HCT116 (cell line): ENCODE measurements around the gene ALAS2. TPM values are rescaled to one million over a fixed set of nuclear protein-coding genes. Genes with fewer than 3 reads are reported as not detected.

Experiments used
- ATAC-seq: fragments of 200-7000 bp; cut with Tn5 transposase; 2 replicates; pipeline ENCODE4 v1.9.1; 2020; ENCODE audit warnings: mild to moderate bottlenecking, moderate library complexity
- BruUV-seq: library from RNA; stranded (reverse); fragments of 400-500 nt; replicated peaks from 2 replicates; lab custom pipeline; 2021; lab: Mats Ljungman, UMichigan
- CTCF ChIA-PET: fragments of 300-600 bp; sonication (Branson Sonifier 250); formaldehyde crosslinking; loops from one replicate; lab custom pipeline; 2021; ENCODE audit warnings: antibody characterized with exemption; lab: Charles Lee
- POLR2A ChIA-PET: fragments of 300-600, 350-600 bp; sonication (Branson Sonifier 250); formaldehyde crosslinking; loops from one replicate; lab custom pipeline; 2021; ENCODE audit warnings: antibody characterized with exemption; lab: Charles Lee
- RAD21 ChIA-PET, 2 experiments: fragments of 300-600 bp; sonication (Branson Sonifier 250); formaldehyde crosslinking; loops; one replicate each; lab custom pipeline; 2023; ENCODE audit warnings: low total read pairs in 2 of 2; ENCODE audit not compliant: uncharacterized antibody in 2 of 2, unreplicated experiment in 2 of 2, low non-redundant PET in 1 of 2; lab: Charles Lee
- DNase-seq: peaks from one replicate; pipeline ENCODE4 v3.0.0-alpha.2; 2010; ENCODE audit warnings: low read depth, low spot score
- H2AFZ ChIP-seq: fragments of 200-600 bp; shearing (Covaris generic), sonication (generic); 2 replicates; pipeline ENCODE4 v1.6.1; 2017; ENCODE audit warnings: low read depth, mixed run types, mixed read lengths, antibody characterized with exemption, low read length; ENCODE audit not compliant: poor library complexity, severe bottlenecking
- H3K27ac ChIP-seq: 2 replicates; pipeline ENCODE4 v1.5.1; 2012; ENCODE audit warnings: low read depth, low read length
- H3K27me3 ChIP-seq: fragments of 200-600 bp; sonication (generic); 2 replicates; pipeline ENCODE4 v1.6.1; 2016; ENCODE audit warnings: mixed run types, low read length, mixed read lengths; ENCODE audit not compliant: insufficient read depth
- H3K36me3 ChIP-seq, 2 experiments: fragments of 200-500 bp in 1 of 2; fragments of 200-600 bp in 1 of 2; sonication (Bioruptor generic) in 1 of 2; sonication (generic) in 1 of 2; 2 replicates each; pipeline versions ENCODE4 v1.5.1 to v1.6.1; 2014 to 2016; ENCODE audit warnings: low read length in 2 of 2, inconsistent platforms in 1 of 2, mixed read lengths in 1 of 2, mixed run types in 1 of 2; ENCODE audit not compliant: insufficient read depth in 2 of 2, control insufficient read depth in 1 of 2
- H3K4me1 ChIP-seq, 2 experiments: fragments of 200-600 bp in 1 of 2; sonication (generic) in 1 of 2; 2 replicates each; pipeline versions ENCODE4 v1.5.1 to v1.6.1; 2012 to 2017; ENCODE audit warnings: low read length in 2 of 2, inconsistent platforms in 1 of 2, mild to moderate bottlenecking in 1 of 2, mixed read lengths in 1 of 2, mixed run types in 1 of 2, moderate library complexity in 1 of 2; ENCODE audit not compliant: insufficient read depth in 2 of 2, control insufficient read depth in 1 of 2
- H3K4me2 ChIP-seq: fragments of 200-600 bp; sonication (generic); 2 replicates; pipeline ENCODE4 v1.6.1; 2017; ENCODE audit warnings: mixed run types, low read length, mixed read lengths
- H3K4me3 ChIP-seq, 2 experiments: fragments of 200-600 bp in 1 of 2; sonication (generic) in 1 of 2; replicated peaks in 1 of 2; 2 replicates each; pipeline ENCODE4 v1.5.1; 2011 to 2016; ENCODE audit warnings: low read length in 2 of 2, control low read depth in 1 of 2, low read depth in 1 of 2, mild to moderate bottlenecking in 1 of 2, mixed read lengths in 1 of 2, mixed run types in 1 of 2
- H3K79me2 ChIP-seq: fragments of 200-600 bp; sonication (generic); 2 replicates; pipeline ENCODE4 v1.6.1; 2017; ENCODE audit warnings: mild to moderate bottlenecking, mixed run types, low read length, moderate library complexity, mixed read lengths; ENCODE audit not compliant: insufficient read depth
- H3K9ac ChIP-seq: fragments of 200-600 bp; sonication (generic); 2 replicates; pipeline ENCODE4 v1.6.1; 2016; ENCODE audit warnings: low read length, mixed read lengths
- H3K9me2 ChIP-seq: fragments of 200-600 bp; sonication (generic), shearing (Covaris generic); 2 replicates; pipeline ENCODE4 v1.6.1; 2017; ENCODE audit warnings: mixed run types, mild to moderate bottlenecking, moderate library complexity; ENCODE audit not compliant: insufficient read depth
- H3K9me3 ChIP-seq, 2 experiments: fragments of 200-500 bp in 1 of 2; fragments of 200-600 bp in 1 of 2; sonication (Bioruptor generic) in 1 of 2; sonication (generic) in 1 of 2; 2 replicates each; pipeline ENCODE4 v1.6.1; 2014 to 2017; ENCODE audit warnings: low read length in 2 of 2, mixed read lengths in 2 of 2, inconsistent platforms in 1 of 2, low read depth in 1 of 2, mild to moderate bottlenecking in 1 of 2, mixed run types in 1 of 2, moderate library complexity in 1 of 2; ENCODE audit not compliant: control insufficient read depth in 1 of 2, insufficient read depth in 1 of 2
- H4K20me1 ChIP-seq: fragments of 200-600 bp; sonication (generic), shearing (Covaris generic); 2 replicates; pipeline ENCODE4 v1.6.1; 2017; ENCODE audit warnings: mixed run types, mild to moderate bottlenecking, moderate library complexity; ENCODE audit not compliant: insufficient read depth
- CBX3 ChIP-seq: IDR thresholded peaks from 2 replicates; pipeline ENCODE4 v1.6.1; 2012; ENCODE audit warnings: low read depth
- EGR1 ChIP-seq: IDR thresholded peaks from 2 replicates; pipeline ENCODE4 v1.6.1; 2012; ENCODE audit warnings: low read depth
- ELF1 ChIP-seq: IDR thresholded peaks from 2 replicates; pipeline ENCODE4 v1.6.1; 2012; ENCODE audit warnings: low read depth, borderline replicate concordance
- EZH2phosphoT487 ChIP-seq: fragments of 200-600 bp; IDR thresholded peaks from 2 replicates; pipeline ENCODE4 v1.6.1; 2018; ENCODE audit warnings: antibody characterized with exemption, borderline replicate concordance
- FOSL1 ChIP-seq: IDR thresholded peaks from 2 replicates; pipeline ENCODE4 v1.6.1; 2012; ENCODE audit warnings: low read depth
- JUND ChIP-seq: IDR thresholded peaks from 2 replicates; pipeline ENCODE4 v1.6.1; 2012
- POLR2A ChIP-seq: IDR thresholded peaks from 2 replicates; pipeline ENCODE4 v1.7.0; 2011; ENCODE audit warnings: borderline replicate concordance; ENCODE audit not compliant: insufficient read depth, insufficient read length; ENCODE audit errors: extremely low read depth
- POLR2AphosphoS5 ChIP-seq: IDR thresholded peaks from 2 replicates; pipeline ENCODE4 v1.6.1; 2011; ENCODE audit warnings: mild to moderate bottlenecking, low read depth, low read length, moderate library complexity
- RAD21 ChIP-seq: IDR thresholded peaks from 2 replicates; pipeline ENCODE4 v1.6.1; 2012; ENCODE audit warnings: low read depth, mild to moderate bottlenecking
- REST ChIP-seq: IDR thresholded peaks from 2 replicates; pipeline ENCODE4 v1.6.1; 2012; ENCODE audit warnings: low read depth
- SIN3A ChIP-seq: IDR thresholded peaks from 2 replicates; pipeline ENCODE4 v1.6.1; 2012; ENCODE audit warnings: low read depth
- SP1 ChIP-seq: IDR thresholded peaks from 2 replicates; pipeline ENCODE4 v1.6.1; 2012; ENCODE audit warnings: low read depth
- SRF ChIP-seq: IDR thresholded peaks from 2 replicates; pipeline ENCODE4 v1.6.1; 2012; ENCODE audit warnings: low read depth
- TCF7L2 ChIP-seq: IDR thresholded peaks from 2 replicates; pipeline ENCODE4 v1.7.0; 2011; ENCODE audit warnings: borderline replicate concordance, inconsistent platforms; ENCODE audit not compliant: insufficient read depth, insufficient read length; ENCODE audit errors: extremely low read depth
- YY1 ChIP-seq: IDR thresholded peaks from 2 replicates; pipeline ENCODE4 v1.6.1; 2011; ENCODE audit warnings: low read length, low read depth, moderate library complexity, mild to moderate bottlenecking; ENCODE audit not compliant: insufficient replicate concordance; ENCODE audit errors: extremely low read depth
- ZBTB33 ChIP-seq: IDR thresholded peaks from 2 replicates; pipeline ENCODE4 v1.6.1; 2011; ENCODE audit warnings: mild to moderate bottlenecking, low read length, moderate library complexity; ENCODE audit not compliant: insufficient replicate concordance; ENCODE audit errors: extremely low read depth
- ZFX ChIP-seq: fragments of 450-650 bp; IDR thresholded peaks from 2 replicates; pipeline ENCODE4 v1.6.1; 2017
- ZNF274 ChIP-seq: fragments of 200-500 bp; sonication (Bioruptor generic); IDR thresholded peaks from 2 replicates; pipeline ENCODE4 v1.6.1; 2014; ENCODE audit warnings: mild to moderate bottlenecking, low read depth, low read length, inconsistent platforms
- intact Hi-C: fragments of 100-400 bp; cut with micrococcal nuclease; formaldehyde crosslinking; loops from 2 replicates; pipeline ENCODE4 v1.10.0; 2022
- total RNA-seq: library from RNA; stranded (reverse); gene quantifications from one replicate; pipeline ENCODE4 v1.2.1, GENCODE V29; 2021; ENCODE audit not compliant: unreplicated experiment
- TF ChIP-seq, protein P1 (sequence below), 3 experiments: fragments of 200-600 bp in 1 of 3; sonication (generic) in 1 of 3; IDR thresholded peaks in 2 of 3; conservative IDR thresholded peaks in 1 of 3; 2 replicates each; pipeline ENCODE4 v1.5.1; 2012 to 2017; ENCODE audit warnings: low read depth in 2 of 3, low read length in 2 of 3, antibody characterized with exemption in 1 of 3, borderline replicate concordance in 1 of 3, control low read depth in 1 of 3, mild to moderate bottlenecking in 1 of 3, mixed read lengths in 1 of 3, mixed run types in 1 of 3, moderate library complexity in 1 of 3; ENCODE audit not compliant: insufficient read depth in 1 of 3
- TF ChIP-seq, protein P2 (sequence below): IDR thresholded peaks from 2 replicates; pipeline ENCODE4 v1.6.1; 2012

Gene ALAS2
- total RNA-seq, 1 experiment from 2014 or later: not detected

DNA sequence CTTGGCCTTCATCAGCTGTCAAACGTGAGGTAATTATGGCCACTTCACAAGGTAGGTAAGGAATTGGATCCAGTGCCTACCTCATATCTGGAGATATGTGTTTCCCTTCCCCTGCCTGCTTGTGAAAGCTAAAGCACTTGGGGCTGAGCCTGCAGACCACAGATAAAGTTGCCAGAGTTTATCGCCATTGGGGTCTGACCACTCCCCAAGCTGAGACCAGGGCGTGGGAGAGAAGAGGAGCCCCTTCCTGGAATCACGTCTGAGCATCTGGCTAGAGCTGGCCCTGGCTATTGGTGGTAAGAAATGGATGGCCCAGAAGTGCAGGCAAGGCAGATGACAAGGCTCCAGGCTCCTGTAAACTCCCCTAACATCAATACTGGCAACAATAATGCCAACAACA, 2.7 kb downstream of the ALAS2 start:
- peaks cover 0 to 6% of the 10 kb centered on the region in 2 experiments; a peak in 1 of 4 replicates for H3K4me1 ChIP-seq
- no peak overlapping the region for H3K4me3 ChIP-seq
- H3K27ac ChIP-seq: no peak overlapping the region
- TF ChIP-seq YY1 (no peak), EGR1 (no peak), POLR2AphosphoS5 (no peak), ZNF274 (no peak), POLR2A (no peak), RAD21 (no peak), CBX3 (no peak), ELF1 (no peak), JUND (no peak), TCF7L2 (no peak), REST (no peak), EZH2phosphoT487 (no peak), ZFX (no peak), ZBTB33 (no peak), SIN3A (no peak), SP1 (no peak), FOSL1 (no peak), SRF (no peak)
- TF ChIP-seq, protein P1, sequence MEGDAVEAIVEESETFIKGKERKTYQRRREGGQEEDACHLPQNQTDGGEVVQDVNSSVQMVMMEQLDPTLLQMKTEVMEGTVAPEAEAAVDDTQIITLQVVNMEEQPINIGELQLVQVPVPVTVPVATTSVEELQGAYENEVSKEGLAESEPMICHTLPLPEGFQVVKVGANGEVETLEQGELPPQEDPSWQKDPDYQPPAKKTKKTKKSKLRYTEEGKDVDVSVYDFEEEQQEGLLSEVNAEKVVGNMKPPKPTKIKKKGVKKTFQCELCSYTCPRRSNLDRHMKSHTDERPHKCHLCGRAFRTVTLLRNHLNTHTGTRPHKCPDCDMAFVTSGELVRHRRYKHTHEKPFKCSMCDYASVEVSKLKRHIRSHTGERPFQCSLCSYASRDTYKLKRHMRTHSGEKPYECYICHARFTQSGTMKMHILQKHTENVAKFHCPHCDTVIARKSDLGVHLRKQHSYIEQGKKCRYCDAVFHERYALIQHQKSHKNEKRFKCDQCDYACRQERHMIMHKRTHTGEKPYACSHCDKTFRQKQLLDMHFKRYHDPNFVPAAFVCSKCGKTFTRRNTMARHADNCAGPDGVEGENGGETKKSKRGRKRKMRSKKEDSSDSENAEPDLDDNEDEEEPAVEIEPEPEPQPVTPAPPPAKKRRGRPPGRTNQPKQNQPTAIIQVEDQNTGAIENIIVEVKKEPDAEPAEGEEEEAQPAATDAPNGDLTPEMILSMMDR (IDR thresholded peaks at IDR 0.05 in 2 of 3, conservative IDR thresholded peaks at IDR 0.05 in 1 of 3; ENCODE audit: borderline replicate concordance in 1 of 3, insufficient read depth in 1 of 3, low read depth in 2 of 3, low read length in 2 of 3): no peak
- TF ChIP-seq, protein P2, sequence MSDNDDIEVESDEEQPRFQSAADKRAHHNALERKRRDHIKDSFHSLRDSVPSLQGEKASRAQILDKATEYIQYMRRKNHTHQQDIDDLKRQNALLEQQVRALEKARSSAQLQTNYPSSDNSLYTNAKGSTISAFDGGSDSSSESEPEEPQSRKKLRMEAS: no peak
- H3K4me2 ChIP-seq: no peak overlapping the region
- no peak overlapping the region for H3K9ac ChIP-seq
- POLR2A ChIA-PET: no interaction called here
- H3K27me3 ChIP-seq: no peaks in the 10 kb centered on the region
- no peaks in the 10 kb centered on the region for H3K9me2 ChIP-seq
- CTCF ChIA-PET: no interaction called here
- no peak for DNase-seq
- no peaks in the 10 kb centered on the region for H3K36me3 ChIP-seq
- ATAC-seq: no peak
- H4K20me1 ChIP-seq: no peaks in the 10 kb centered on the region
- no peak overlapping the region for H2AFZ ChIP-seq
- no TSS peak for BruUV-seq
- RAD21 ChIA-PET: no interaction called here
- H3K9me3 ChIP-seq: no peaks in the 10 kb centered on the region
- intact Hi-C loops: no loop called here
- no peaks in the 10 kb centered on the region for H3K79me2 ChIP-seq
